H9 (cell line): ENCODE data around the gene SLC12A4. TPM values are rescaled to one million over a fixed set of nuclear protein-coding genes. Genes with fewer than 3 reads are reported as not detected.

Experiments
- DNase-seq: peaks from one replicate; pipeline ENCODE4 v3.0.0-alpha.2; 2017
- H2AFZ ChIP-seq: one replicate; pipeline ENCODE4 v1.6.1; 2013; ENCODE audit warnings: mild to moderate bottlenecking, low read length, control low read depth, moderate library complexity
- H2AK5ac ChIP-seq: 2 replicates; pipeline ENCODE4 v1.6.1; 2013; ENCODE audit warnings: low read length, control low read depth, mixed read lengths; ENCODE audit not compliant: insufficient read length
- H2BK120ac ChIP-seq: one replicate; pipeline ENCODE4 v1.6.1; 2013; ENCODE audit warnings: low read depth, mild to moderate bottlenecking, low read length, control low read depth, inconsistent platforms; ENCODE audit not compliant: poor library complexity, severe bottlenecking
- H2BK12ac ChIP-seq: 2 replicates; pipeline ENCODE4 v1.6.1; 2013; ENCODE audit warnings: low read length, control low read depth, mixed read lengths, low read depth; ENCODE audit not compliant: insufficient read length
- H2BK15ac ChIP-seq: 2 replicates; pipeline ENCODE4 v1.6.1; 2013; ENCODE audit warnings: low read depth, low read length, control low read depth
- H2BK20ac ChIP-seq: one replicate; pipeline ENCODE4 v1.6.1; 2013; ENCODE audit warnings: low read depth, mild to moderate bottlenecking, low read length, control low read depth, inconsistent platforms; ENCODE audit not compliant: poor library complexity, severe bottlenecking
- H2BK5ac ChIP-seq: 2 replicates; pipeline ENCODE4 v1.6.1; 2013; ENCODE audit warnings: low read length, control low read depth, mixed read lengths; ENCODE audit not compliant: insufficient read length
- H3K14ac ChIP-seq: 2 replicates; pipeline ENCODE4 v1.6.1; 2013; ENCODE audit warnings: low read length, control low read depth; ENCODE audit not compliant: insufficient read depth
- H3K18ac ChIP-seq: 2 replicates; pipeline ENCODE4 v1.6.1; 2013; ENCODE audit warnings: low read depth, mild to moderate bottlenecking, mixed read lengths, low read length, control low read depth; ENCODE audit not compliant: insufficient read length
- H3K23ac ChIP-seq: 2 replicates; pipeline ENCODE4 v1.6.1; 2013; ENCODE audit warnings: low read length, control low read depth, mixed read lengths, low read depth; ENCODE audit not compliant: insufficient read length
- H3K23me2 ChIP-seq: 2 replicates; pipeline ENCODE4 v1.6.1; 2013; ENCODE audit warnings: low read depth, mild to moderate bottlenecking, mixed read lengths, low read length, control low read depth; ENCODE audit not compliant: insufficient read length, poor library complexity, severe bottlenecking
- H3K27ac ChIP-seq: 2 replicates; pipeline ENCODE4 v1.5.1; 2013; ENCODE audit warnings: low read length, control low read depth, mixed read lengths, low read depth; ENCODE audit not compliant: insufficient read length
- H3K27me3 ChIP-seq: 2 replicates; pipeline ENCODE4 v1.6.1; 2013; ENCODE audit warnings: low read length, control low read depth, inconsistent platforms; ENCODE audit not compliant: insufficient read depth
- H3K4ac ChIP-seq: 2 replicates; pipeline ENCODE4 v1.6.1; 2013; ENCODE audit warnings: low read depth, mild to moderate bottlenecking, control low read depth, inconsistent platforms, low read length, moderate library complexity
- H3K4me1 ChIP-seq: 2 replicates; pipeline ENCODE4 v1.6.1; 2013; ENCODE audit warnings: low read length, control low read depth, inconsistent platforms; ENCODE audit not compliant: insufficient read depth
- H3K4me2 ChIP-seq: 2 replicates; pipeline ENCODE4 v1.6.1; 2013; ENCODE audit warnings: low read length, control low read depth, mixed read lengths; ENCODE audit not compliant: insufficient read length, insufficient read depth
- H3K56ac ChIP-seq: 2 replicates; pipeline ENCODE4 v1.6.1; 2013; ENCODE audit warnings: low read depth, mild to moderate bottlenecking, mixed read lengths, low read length, control low read depth; ENCODE audit not compliant: insufficient read length
- H3K79me1 ChIP-seq: 2 replicates; pipeline ENCODE4 v1.6.1; 2013; ENCODE audit warnings: low read depth, mild to moderate bottlenecking, moderate library complexity, low read length, control low read depth, inconsistent platforms; ENCODE audit not compliant: insufficient read depth, poor library complexity, severe bottlenecking
- H3K79me2 ChIP-seq: 2 replicates; pipeline ENCODE4 v1.6.1; 2013; ENCODE audit warnings: low read length, control low read depth, inconsistent platforms; ENCODE audit not compliant: insufficient read depth
- H3K9ac ChIP-seq: 2 replicates; pipeline ENCODE4 v1.6.1; 2013; ENCODE audit warnings: low read length, control low read depth, mixed read lengths; ENCODE audit not compliant: insufficient read length; ENCODE audit errors: extremely low read depth
- H3K9me3 ChIP-seq: one replicate; pipeline ENCODE4 v1.6.1; 2013; ENCODE audit warnings: low read depth, low read length, inconsistent platforms; ENCODE audit not compliant: control insufficient read depth
- H3T11ph ChIP-seq: one replicate; pipeline ENCODE4 v1.6.1; 2013; ENCODE audit warnings: mild to moderate bottlenecking, low read length, control low read depth, inconsistent platforms
- H4K20me1 ChIP-seq: one replicate; pipeline ENCODE4 v1.6.1; 2013; ENCODE audit not compliant: control insufficient read depth, insufficient read length, insufficient read depth
- H4K5ac ChIP-seq: 2 replicates; pipeline ENCODE4 v1.6.1; 2013; ENCODE audit warnings: low read depth, mild to moderate bottlenecking, mixed read lengths, low read length, control low read depth; ENCODE audit not compliant: insufficient read length
- H4K8ac ChIP-seq: replicated peaks from 2 replicates; pipeline ENCODE4 v1.6.1; 2013; ENCODE audit warnings: low read length, control low read depth, mixed read lengths, low read depth; ENCODE audit not compliant: insufficient read length
- H4K91ac ChIP-seq: 2 replicates; pipeline ENCODE4 v1.6.1; 2013; ENCODE audit warnings: low read depth, mild to moderate bottlenecking, moderate library complexity, mixed read lengths, low read length, control low read depth; ENCODE audit not compliant: insufficient read length
- H3K27ac Mint-ChIP-seq, 3 experiments: 2 replicates in 2 of 3; 3 replicates in 1 of 3; pipeline ENCODE4 v1.8.0; 2020 to 2021; ENCODE audit warnings: mixed read lengths in 3 of 3, mild to moderate bottlenecking in 1 of 3, moderate library complexity in 1 of 3
- H3K27me3 Mint-ChIP-seq: 2 replicates; pipeline ENCODE4 v1.8.0; 2021; ENCODE audit warnings: low read depth, mild to moderate bottlenecking, moderate library complexity, mixed read lengths
- H3K36me3 Mint-ChIP-seq, 3 experiments: 2 replicates in 2 of 3; 3 replicates in 1 of 3; pipeline ENCODE4 v1.8.0; 2020 to 2021; ENCODE audit warnings: low read depth in 3 of 3, mixed read lengths in 3 of 3; ENCODE audit not compliant: insufficient read depth in 1 of 3
- H3K4me1 Mint-ChIP-seq, 2 experiments: 2 replicates each; pipeline ENCODE4 v1.8.0; 2020; ENCODE audit warnings: mixed read lengths in 2 of 2
- H3K4me3 Mint-ChIP-seq, 2 experiments: 2 replicates in 1 of 2; 3 replicates in 1 of 2; pipeline ENCODE4 v1.8.0; 2020 to 2021; ENCODE audit warnings: mild to moderate bottlenecking in 2 of 2, mixed read lengths in 2 of 2, moderate library complexity in 1 of 2
- H3K9me3 Mint-ChIP-seq, 2 experiments: 2 replicates in 1 of 2; 3 replicates in 1 of 2; pipeline ENCODE4 v1.8.0; 2020; ENCODE audit warnings: mild to moderate bottlenecking in 2 of 2, mixed read lengths in 2 of 2, moderate library complexity in 1 of 2
- WGBS: extraction: QIAGEN DNeasy Blood & Tissue Kit; methylation state at CpG from one replicate; pipeline ENCODE4 v1.1.7; 2013; ENCODE audit warnings: missing lambda C conversion rate, low lambda C conversion rate, mixed read lengths; ENCODE audit not compliant: insufficient read length; ENCODE audit errors: extremely low coverage; 5-methylcytosine and 5-hydroxymethylcytosine counted together
- total RNA-seq: library from RNA; stranded (reverse); gene quantifications from 2 replicates; pipeline ENCODE4 v1.2.1, GENCODE V29; 2021
- TF ChIP-seq, protein P1 (sequence below): fragments of 200-600 bp; sonication (generic); conservative IDR thresholded peaks from 3 replicates; pipeline ENCODE4 v1.8.0; 2021; ENCODE audit warnings: antibody characterized with exemption, mild to moderate bottlenecking

Gene SLC12A4
- total RNA-seq, 1 experiment from 2014 or later, result 46.7 TPM

DNA sequence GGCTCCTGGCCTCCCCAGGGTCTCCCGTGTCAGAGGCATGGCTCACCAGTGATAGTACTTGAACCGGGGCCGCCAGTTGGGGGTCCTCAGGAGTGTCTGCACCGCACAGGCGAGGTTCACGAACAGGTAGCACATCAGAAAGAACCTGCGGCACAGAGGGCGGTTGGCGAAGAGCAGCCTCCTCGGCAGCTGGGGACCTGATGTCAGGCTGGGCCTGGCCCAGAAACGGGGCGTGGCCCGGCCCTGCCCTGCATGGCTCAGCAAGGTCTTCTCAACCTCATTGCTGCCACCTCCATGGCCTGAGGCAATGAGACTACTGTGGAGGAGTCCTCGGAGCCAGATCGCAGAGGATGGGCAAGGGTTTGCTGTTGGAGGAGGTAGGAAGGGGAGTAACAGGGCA lies 20.4 kb downstream of the SLC12A4 start:
- H3K18ac ChIP-seq, result no peak overlapping the region
- H3K27ac ChIP-seq, result no peak overlapping the region
- no peak overlapping the region for H2BK120ac ChIP-seq
- H3K9me3 ChIP-seq, result no peaks in the 10 kb centered on the region
- no peak for DNase-seq
- H3K9ac ChIP-seq, result no peak overlapping the region
- H3K27me3 Mint-ChIP-seq, result no peaks in the 10 kb centered on the region
- H3K27me3 ChIP-seq, result no peaks in the 10 kb centered on the region
- no peak overlapping the region for H4K5ac ChIP-seq
- no peaks in the 10 kb centered on the region for H4K20me1 ChIP-seq
- no peak overlapping the region for H3K4ac ChIP-seq
- H2BK12ac ChIP-seq, result no peak overlapping the region
- no peak overlapping the region for H3K4me2 ChIP-seq
- no peak overlapping the region for H2BK5ac ChIP-seq
- H3K79me1 ChIP-seq, result no peaks in the 10 kb centered on the region
- H3T11ph ChIP-seq, result no peak overlapping the region
- no peak overlapping the region for H2AFZ ChIP-seq
- H3K36me3 Mint-ChIP-seq, result peaks cover 17 to 68% (median 44%) of the 10 kb centered on the region in 3 experiments; a peak in 6 of 7 replicates
- TF ChIP-seq, protein P1, sequence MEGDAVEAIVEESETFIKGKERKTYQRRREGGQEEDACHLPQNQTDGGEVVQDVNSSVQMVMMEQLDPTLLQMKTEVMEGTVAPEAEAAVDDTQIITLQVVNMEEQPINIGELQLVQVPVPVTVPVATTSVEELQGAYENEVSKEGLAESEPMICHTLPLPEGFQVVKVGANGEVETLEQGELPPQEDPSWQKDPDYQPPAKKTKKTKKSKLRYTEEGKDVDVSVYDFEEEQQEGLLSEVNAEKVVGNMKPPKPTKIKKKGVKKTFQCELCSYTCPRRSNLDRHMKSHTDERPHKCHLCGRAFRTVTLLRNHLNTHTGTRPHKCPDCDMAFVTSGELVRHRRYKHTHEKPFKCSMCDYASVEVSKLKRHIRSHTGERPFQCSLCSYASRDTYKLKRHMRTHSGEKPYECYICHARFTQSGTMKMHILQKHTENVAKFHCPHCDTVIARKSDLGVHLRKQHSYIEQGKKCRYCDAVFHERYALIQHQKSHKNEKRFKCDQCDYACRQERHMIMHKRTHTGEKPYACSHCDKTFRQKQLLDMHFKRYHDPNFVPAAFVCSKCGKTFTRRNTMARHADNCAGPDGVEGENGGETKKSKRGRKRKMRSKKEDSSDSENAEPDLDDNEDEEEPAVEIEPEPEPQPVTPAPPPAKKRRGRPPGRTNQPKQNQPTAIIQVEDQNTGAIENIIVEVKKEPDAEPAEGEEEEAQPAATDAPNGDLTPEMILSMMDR, result no peak
- no peaks in the 10 kb centered on the region for H3K23me2 ChIP-seq
- no peak overlapping the region for H4K91ac ChIP-seq
- H2BK15ac ChIP-seq, result no peak overlapping the region
- H3K79me2 ChIP-seq, result no peaks in the 10 kb centered on the region
- peak overlapping the region in 1 of 3 experiments; percentile 27; a peak in 1 of 7 replicates for H3K27ac Mint-ChIP-seq
- H3K14ac ChIP-seq, result no peak overlapping the region
- H3K9me3 Mint-ChIP-seq, result no peaks in the 10 kb centered on the region
- H4K8ac ChIP-seq, result no peak overlapping the region
- H2BK20ac ChIP-seq, result no peak overlapping the region
- no CpG with 5 or more reads among the region's 15 CpGs for WGBS
- no peak overlapping the region for H3K23ac ChIP-seq
- H3K56ac ChIP-seq, result no peak overlapping the region
- H2AK5ac ChIP-seq, result no peak overlapping the region
- peaks cover 0 to 10% of the 10 kb centered on the region in 2 experiments; a peak in 1 of 4 replicates for H3K4me1 Mint-ChIP-seq
- H3K4me1 ChIP-seq, result no peaks in the 10 kb centered on the region
- no peak overlapping the region; a peak in 1 of 5 replicates for H3K4me3 Mint-ChIP-seq
